GM08714 (cell line): Measurements from ENCODE around the gene OLFML2B.
"Not testable (repeated sequence)": the region's sequence is repeated elsewhere in the genome, so short reads cannot be mapped to it uniquely, and the experiment has no call there.

Source experiments
- H3K4me3 ChIP-seq: fragments of 200-500 bp; sonication (Bioruptor generic); 2 replicates; pipeline ENCODE4 v1.5.1; 2014; ENCODE audit warnings: mild to moderate bottlenecking, low read length, inconsistent platforms
- ZNF274 ChIP-seq: IDR thresholded peaks from 2 replicates; pipeline ENCODE4 v1.6.1; 2012; ENCODE audit warnings: mild to moderate bottlenecking, low read depth, low read length

The OLFML2B gene

GRCh38 chr1:162055062-162055461, 31.4 kb upstream of the OLFML2B start:
- H3K4me3 ChIP-seq, result no peak overlapping the region
- no peak for TF ChIP-seq ZNF274

GRCh38 chr1:162053949-162054348, 30.3 kb upstream of the OLFML2B start:
- H3K4me3 ChIP-seq, result not testable (repeated sequence)

GRCh38 chr1:162046921-162047320, 23.3 kb upstream of the OLFML2B start:
- TF ChIP-seq ZNF274, result no peak
- no peak overlapping the region for H3K4me3 ChIP-seq

GRCh38 chr1:162042361-162042760, 18.7 kb upstream of the OLFML2B start:
- no peak overlapping the region for H3K4me3 ChIP-seq
- no peak for TF ChIP-seq ZNF274

GRCh38 chr1:162040657-162041056, 17.0 kb upstream of the OLFML2B start:
- TF ChIP-seq ZNF274, result no peak
- no peak overlapping the region for H3K4me3 ChIP-seq

- no peak overlapping the region for H3K4me3 ChIP-seq
- no peak for TF ChIP-seq ZNF274
Measured at GRCh38 chr1:162040001-162040400, 16.3 kb upstream of the OLFML2B start.

GRCh38 chr1:162038624-162039023, 15.0 kb upstream of the OLFML2B start:
- TF ChIP-seq ZNF274, result no peak
- no peak overlapping the region for H3K4me3 ChIP-seq

- no peak overlapping the region for H3K4me3 ChIP-seq
- TF ChIP-seq ZNF274, result no peak
Measured at GRCh38 chr1:162036163-162036562, 12.5 kb upstream of the OLFML2B start.

GRCh38 chr1:162035241-162035640, 11.6 kb upstream of the OLFML2B start:
- H3K4me3 ChIP-seq, result no peak overlapping the region
- no peak for TF ChIP-seq ZNF274

GRCh38 chr1:162033428-162033827, 9.8 kb upstream of the OLFML2B start:
- no peak for TF ChIP-seq ZNF274

GRCh38 chr1:162030759-162031280, 7.2 kb upstream of the OLFML2B start:
- no peak overlapping the region for H3K4me3 ChIP-seq
- no peak for TF ChIP-seq ZNF274

More at GRCh38 chr1:162033428-162033827, 9.8 kb upstream of the OLFML2B start:
- H3K4me3 ChIP-seq, result no peak overlapping the region

- H3K4me3 ChIP-seq, result no peak overlapping the region
- TF ChIP-seq ZNF274, result no peak
Measured at GRCh38 chr1:162029157-162029556, 5.5 kb upstream of the OLFML2B start.

GRCh38 chr1:162028726-162029125, 5.1 kb upstream of the OLFML2B start:
- TF ChIP-seq ZNF274, result no peak

GRCh38 chr1:162026881-162027280, 3.2 kb upstream of the OLFML2B start:
- no peak for TF ChIP-seq ZNF274
- H3K4me3 ChIP-seq, result no peak overlapping the region

More at GRCh38 chr1:162028726-162029125, 5.1 kb upstream of the OLFML2B start:
- H3K4me3 ChIP-seq, result no peak overlapping the region

GRCh38 chr1:162025541-162025940, 1.9 kb upstream of the OLFML2B start:
- no peak for TF ChIP-seq ZNF274
- H3K4me3 ChIP-seq, result no peak overlapping the region

GRCh38 chr1:162023181-162023546, 505 bp downstream of the OLFML2B start:
- no peak for TF ChIP-seq ZNF274

More at GRCh38 chr1:162023181-162023546, 505 bp downstream of the OLFML2B start:
- H3K4me3 ChIP-seq, result peak overlapping the region; percentile 77; the same call in 1 of the 2 replicates
